Brain microvascular endothelial cell (primary cell): ENCODE results near the gene FNBP1.
"Not testable (repeated sequence)": the region's sequence is repeated elsewhere in the genome, so short reads cannot be mapped to it uniquely, and the experiment has no call there.

Source experiments
- DNase-seq: peaks from one replicate; pipeline ENCODE4 v3.0.0-alpha.2; 2020
- H3K27ac ChIP-seq: fragments of 250-450 bp; sonication (Bioruptor Pico); 2 replicates; pipeline ENCODE4 v1.5.1; 2020; ENCODE audit warnings: mild to moderate bottlenecking, moderate library complexity
- H3K27me3 ChIP-seq: fragments of 250-450 bp; sonication (Bioruptor Pico); replicated peaks from 2 replicates; pipeline ENCODE4 v1.5.1; 2020; ENCODE audit warnings: mild to moderate bottlenecking
- H3K36me3 ChIP-seq: fragments of 250-450 bp; sonication (Bioruptor Pico); replicated peaks from 2 replicates; pipeline ENCODE4 v1.5.1; 2020; ENCODE audit warnings: mild to moderate bottlenecking
- H3K4me3 ChIP-seq: 2 replicates; pipeline ENCODE4 v1.5.1; 2011; ENCODE audit warnings: low read depth, mild to moderate bottlenecking, control low read depth, low read length, moderate library complexity
- CTCF ChIP-seq: IDR thresholded peaks from 2 replicates; pipeline ENCODE4 v1.5.1; 2011; ENCODE audit warnings: low read depth, mild to moderate bottlenecking, moderate library complexity, low read length, control low read depth, inconsistent platforms; ENCODE audit errors: missing control alignments
- in situ Hi-C: cut with HindIII; loops from 2 replicates; pipeline ENCODE4 v1.10.0; 2017; ENCODE audit warnings: low sequenced_read_pairs, low pct_ligation_motif_present

FNBP1 gene

DNA sequence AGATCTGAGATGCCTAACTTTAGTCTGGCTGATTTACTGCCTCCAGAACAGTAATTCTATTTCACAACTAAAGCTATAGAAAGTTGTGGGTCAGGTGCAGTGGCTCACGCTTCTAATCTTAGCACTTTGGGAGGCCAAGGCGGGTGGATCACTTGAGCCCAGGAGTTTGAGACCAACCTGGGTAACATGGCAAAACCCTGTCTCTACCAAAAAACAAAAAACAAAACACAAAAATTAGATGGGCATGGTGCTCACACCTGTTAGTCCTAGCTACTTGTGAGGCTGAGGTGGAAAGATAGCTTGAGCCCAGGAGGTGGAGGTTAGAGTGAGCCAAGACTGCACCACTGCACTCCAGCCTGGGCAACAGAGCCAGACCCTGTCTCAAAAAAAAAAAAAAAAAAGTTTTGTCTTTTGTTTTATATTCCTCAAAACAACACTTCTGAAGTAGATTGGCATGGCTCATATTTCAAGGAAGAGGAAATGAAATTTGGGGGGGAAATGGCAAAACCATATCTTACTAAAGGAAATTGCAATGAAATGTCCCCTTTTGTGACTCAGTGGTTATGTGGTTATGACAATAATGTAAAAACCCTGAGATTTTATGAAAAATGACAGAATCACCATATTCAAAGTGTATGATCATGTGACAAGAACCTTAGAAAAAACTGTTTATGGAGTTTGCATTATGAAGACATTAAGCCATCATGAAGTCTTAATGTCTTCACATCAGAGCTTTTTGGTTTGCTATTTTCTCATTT is 16.2 kb downstream of the FNBP1 start:
- no peak overlapping the region for H3K27ac ChIP-seq
- H3K4me3 ChIP-seq = no peak overlapping the region
- no peak for DNase-seq
- no peak for TF ChIP-seq CTCF
- in situ Hi-C loops = no loop called here
- H3K36me3 ChIP-seq = no peaks in the 10 kb centered on the region
- no peaks in the 10 kb centered on the region for H3K27me3 ChIP-seq

DNA sequence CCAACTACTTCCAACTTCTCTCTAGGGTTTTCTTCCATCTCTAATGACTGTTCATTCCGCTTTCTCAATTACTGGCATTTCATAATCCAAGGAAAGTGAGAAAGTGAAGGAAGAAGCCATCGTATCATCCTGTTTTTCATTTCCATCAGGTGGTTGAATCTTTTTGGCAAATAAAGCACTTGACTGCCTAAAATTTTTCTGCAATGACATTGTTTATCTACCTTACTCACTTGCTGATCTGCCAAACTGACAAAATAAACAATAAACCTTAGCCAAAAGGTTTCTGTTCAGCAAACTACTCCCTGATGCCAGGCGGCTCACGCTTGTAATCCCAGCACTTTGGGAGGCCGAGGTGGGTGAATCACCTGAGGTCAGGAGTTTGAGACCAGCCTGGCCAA is 18.4 kb downstream of the FNBP1 start:
- TF ChIP-seq CTCF = no peak
- Histone ChIP-seq H3K4me3 (no peak overlapping the region), H3K36me3 (no peaks in the 10 kb centered on the region), H3K27ac (no peak overlapping the region), H3K27me3 (no peaks in the 10 kb centered on the region)
- in situ Hi-C loops = no loop called here
- DNase-seq = no peak

GRCh38 chr9:130023994-130024596 is 18.9 kb downstream of the FNBP1 start:
- Histone ChIP-seq H3K36me3 (no peaks in the 10 kb centered on the region), H3K27me3 (no peaks in the 10 kb centered on the region), H3K27ac (no peak overlapping the region), H3K4me3 (no peak overlapping the region)
- in situ Hi-C loops = no loop called here
- TF ChIP-seq CTCF = no peak
- no peak for DNase-seq

- in situ Hi-C loops = no loop called here
- Histone ChIP-seq H3K27ac (no peak overlapping the region), H3K36me3 (no peaks in the 10 kb centered on the region), H3K4me3 (no peak overlapping the region), H3K27me3 (no peaks in the 10 kb centered on the region)
- no peak for DNase-seq
- no peak for TF ChIP-seq CTCF
These were observed 19.7 kb downstream of the FNBP1 start for GRCh38 chr9:130023144-130023787.

- H3K27me3 ChIP-seq = no peaks in the 10 kb centered on the region
- H3K27ac ChIP-seq = no peak overlapping the region
- TF ChIP-seq CTCF = no peak
- H3K36me3 ChIP-seq = no peaks in the 10 kb centered on the region
- no peak overlapping the region for H3K4me3 ChIP-seq
- in situ Hi-C loops = no loop called here
- no peak for DNase-seq
These were observed 20.3 kb downstream of the FNBP1 start for GRCh38 chr9:130022566-130023143.

DNA sequence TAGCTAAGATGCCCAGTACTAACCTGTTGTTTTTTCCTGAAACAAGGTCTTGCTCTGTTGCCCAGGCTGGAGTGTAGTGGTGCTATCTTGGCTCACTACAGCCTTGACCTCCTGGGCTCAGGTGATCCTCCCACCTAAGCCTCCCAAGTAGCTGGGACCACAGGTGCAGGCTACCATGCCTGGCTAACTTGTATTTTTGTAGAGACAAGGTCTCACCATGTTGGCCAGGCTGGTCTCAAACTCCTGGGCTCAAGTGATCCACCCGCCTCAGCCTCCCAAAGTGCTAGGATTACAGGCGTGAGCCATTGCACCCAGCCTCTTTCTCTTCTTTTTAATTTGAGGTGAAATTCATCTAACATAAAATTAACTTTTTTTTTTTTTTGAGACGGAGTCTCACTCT is 21.1 kb downstream of the FNBP1 start:
- in situ Hi-C loops, H3K36me3 ChIP-seq, H3K27ac ChIP-seq, H3K4me3 ChIP-seq, H3K27me3 ChIP-seq, DNase-seq: not testable (repeated sequence)
